Lung (tissue), 12 donors: ENCODE results near the gene SEPTIN1. TPM values are rescaled to one million over a fixed set of nuclear protein-coding genes. Genes with fewer than 3 reads are reported as not detected.
A peak's percentile ranks its signal among the peaks of the same experiment; 100 is the strongest.

Experiments used
- ATAC-seq: fragments of 200-7000 bp; cut with Tn5 transposase; one replicate; pipeline ENCODE4 v1.9.1; 2020; ENCODE audit warnings: moderate number of reproducible peaks; ENCODE audit not compliant: insufficient read depth, low FRiP score
- DNase-seq, 3 donors: peaks; one replicate each; pipeline ENCODE4 v3.0.0-alpha.2; 2013 to 2017
- H3K27ac ChIP-seq, 2 donors: one replicate each; pipeline ENCODE4 v1.5.1; 2013; ENCODE audit warnings: mild to moderate bottlenecking in 2 of 2, moderate library complexity in 2 of 2, control low read depth in 1 of 2, inconsistent platforms in 1 of 2, low read depth in 1 of 2, low read length in 1 of 2
- H3K27me3 ChIP-seq, 3 donors: one replicate each; pipeline ENCODE4 v1.5.1; 2013; ENCODE audit warnings: low read length in 2 of 3; ENCODE audit not compliant: control insufficient read depth in 3 of 3, insufficient read depth in 3 of 3
- H3K36me3 ChIP-seq, 4 donors: one replicate each; pipeline ENCODE4 v1.5.1; 2013; ENCODE audit warnings: low read length in 4 of 4, mild to moderate bottlenecking in 1 of 4, moderate library complexity in 1 of 4; ENCODE audit not compliant: control insufficient read depth in 4 of 4, insufficient read depth in 4 of 4
- H3K4me1 ChIP-seq, 5 donors: one replicate each; pipeline ENCODE4 v1.5.1; 2013; ENCODE audit warnings: low read length in 5 of 5, mild to moderate bottlenecking in 2 of 5, moderate library complexity in 1 of 5; ENCODE audit not compliant: control insufficient read depth in 5 of 5, insufficient read depth in 5 of 5
- H3K4me3 ChIP-seq: one replicate; pipeline ENCODE4 v1.5.1; 2013; ENCODE audit warnings: mild to moderate bottlenecking, control low read depth, moderate library complexity
- H3K9ac ChIP-seq, 2 donors: one replicate each; pipeline ENCODE4 v1.5.1; 2013; ENCODE audit warnings: low read length in 2 of 2, control low read depth in 1 of 2; ENCODE audit not compliant: insufficient read depth in 1 of 2
- H3K9me3 ChIP-seq, 4 donors: one replicate each; pipeline ENCODE4 v1.5.1; 2013; ENCODE audit warnings: low read length in 3 of 4, mild to moderate bottlenecking in 1 of 4, moderate library complexity in 1 of 4; ENCODE audit not compliant: control insufficient read depth in 4 of 4, insufficient read depth in 3 of 4
- CTCF ChIP-seq: IDR thresholded peaks from 2 replicates; pipeline ENCODE4 v1.5.1; 2012; ENCODE audit warnings: mild to moderate bottlenecking; ENCODE audit errors: control extremely low read depth, extremely low read depth
- WGBS, 2 donors: extraction: QIAGEN DNeasy Blood & Tissue Kit; methylation state at CpG; one replicate each; pipeline ENCODE4 v1.1.7; 2013; 5-methylcytosine and 5-hydroxymethylcytosine counted together
- polyA plus RNA-seq, 2 donors: library from polyadenylated mRNA; stranded (reverse); fragments of 200-250 nt; gene quantifications; one replicate each; pipeline ENCODE4 v1.2.1, GENCODE V29; 2013
- total RNA-seq, 2 donors: library from RNA; depleted of rRNA in 1 of 2; stranded (reverse); fragments of >200 nt in 1 of 2; gene quantifications; one replicate each; pipeline ENCODE4 v1.2.1, GENCODE V29; 2014 to 2021
- donor health status: control.
- donor health status: control.
- donor health status: Bipolar disorder and iron deficiency.
- donor health status: healthy.
- donor health status: DM: yes; HTN: yes; CAD: no.

The SEPTIN1 gene
- total and polyA plus RNA-seq, 4 donors = 3.3 to 7.3 (median 5.2) TPM

- WGBS, 2 donors = 69 to 86% methylated on average over 11 of the region's 11 CpGs
- TF ChIP-seq CTCF = no peak
- DNase-seq = peak; percentile 21 to 32 (median 28)
- peak overlapping the region; percentile 32 to 78 for H3K27ac ChIP-seq
- no peak for ATAC-seq
- H3K9ac ChIP-seq = no peak overlapping the region
- H3K36me3 ChIP-seq = peaks cover 0 to 27% (median 16%) of the 10 kb centered on the region in 4 donors
- peaks cover 5 to 30% (median 8%) of the 10 kb centered on the region in 5 donors for H3K4me1 ChIP-seq
- H3K9me3 ChIP-seq = no peaks in the 10 kb centered on the region
- H3K27me3 ChIP-seq = no peaks in the 10 kb centered on the region
- no peak overlapping the region for H3K4me3 ChIP-seq
These were observed 30.6 kb downstream of the SEPTIN1 start for GRCh38 chr16:30351586-30352419.

DNA sequence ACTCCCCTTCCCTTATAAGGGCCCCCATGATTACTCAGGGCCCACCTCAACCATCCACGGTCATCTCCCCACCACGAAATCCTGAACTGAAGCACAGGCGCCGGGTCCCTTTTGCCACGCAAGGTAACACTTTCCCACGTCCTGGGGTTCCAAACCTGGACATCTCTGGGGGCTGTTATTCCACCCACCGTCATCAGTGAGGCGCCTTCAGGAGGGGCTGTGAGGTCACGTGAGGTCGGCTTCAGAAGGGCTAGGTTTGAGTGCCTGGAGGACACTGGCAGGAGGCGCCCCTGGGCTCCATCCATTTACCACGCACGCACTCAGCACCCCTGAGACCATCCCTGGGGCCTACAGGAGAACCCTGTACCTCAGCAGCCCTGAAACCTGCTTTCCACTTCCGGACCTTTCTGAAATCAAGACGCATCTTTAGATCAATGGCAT, 31.3 kb downstream of the SEPTIN1 start:
- Histone ChIP-seq H3K9me3 (no peaks in the 10 kb centered on the region), H3K9ac (no peak overlapping the region), H3K4me1 (peaks cover 4 to 23% (median 8%) of the 10 kb centered on the region in 5 donors), H3K27me3 (no peaks in the 10 kb centered on the region), H3K27ac (no peak overlapping the region), H3K36me3 (peaks cover 0 to 27% (median 16%) of the 10 kb centered on the region in 4 donors), H3K4me3 (no peak overlapping the region)
- DNase-seq (no peak), ATAC-seq (no peak)
- 92 to 95% methylated on average over 15 of the region's 15 CpGs for WGBS, 2 donors
- no peak for TF ChIP-seq CTCF

DNA sequence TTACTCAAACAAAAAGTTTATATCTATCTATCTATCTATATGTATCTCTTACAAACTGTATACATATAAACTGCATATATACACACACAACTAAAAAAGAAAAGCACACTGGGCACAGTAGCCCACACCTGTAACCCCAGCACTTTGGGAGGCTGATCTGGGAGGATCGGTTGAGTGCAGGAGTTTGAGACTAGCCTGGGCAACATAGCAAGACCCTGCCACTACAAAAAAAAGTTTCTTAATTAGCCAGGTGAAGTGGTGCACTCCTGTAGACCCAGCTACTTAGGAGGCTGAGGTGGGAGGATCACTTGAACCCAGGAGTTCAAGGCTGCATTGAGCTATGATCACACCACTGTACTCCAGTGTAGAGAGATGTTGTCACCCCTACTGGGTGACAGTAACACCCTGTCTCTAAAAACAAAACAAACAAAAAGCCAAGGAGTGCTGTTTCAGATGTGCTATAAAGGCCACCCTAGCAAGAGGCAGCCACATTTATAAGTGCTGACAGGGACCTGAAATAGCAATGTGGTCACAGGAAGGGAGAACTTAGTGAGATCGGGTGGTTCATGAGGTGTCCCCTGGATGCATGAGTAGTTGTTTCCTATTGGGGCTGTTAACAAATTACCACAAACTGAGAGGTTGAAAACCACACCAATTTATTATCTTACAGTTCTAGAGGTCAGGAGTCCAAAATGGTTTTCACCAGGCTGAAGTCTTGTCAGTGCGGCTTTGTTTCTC, 32.1 kb downstream of the SEPTIN1 start:
- H3K36me3 ChIP-seq = peaks cover 0 to 27% (median 16%) of the 10 kb centered on the region in 4 donors
- H3K27ac ChIP-seq = no peak overlapping the region
- H3K27me3 ChIP-seq = no peaks in the 10 kb centered on the region
- no peak overlapping the region for H3K4me3 ChIP-seq
- DNase-seq = no peak
- H3K9me3 ChIP-seq = no peaks in the 10 kb centered on the region
- 69 to 83% methylated on average over 3 of the region's 3 CpGs for WGBS, 2 donors
- H3K4me1 ChIP-seq = peaks cover 0 to 16% (median 8%) of the 10 kb centered on the region in 5 donors
- ATAC-seq = no peak
- no peak overlapping the region for H3K9ac ChIP-seq
- TF ChIP-seq CTCF = no peak
